ENCODE measurements around the gene SERGEF. TPM values are rescaled to one million over a fixed set of nuclear protein-coding genes. Genes with fewer than 3 reads are reported as not detected.

The SERGEF gene
- polyA plus RNA-seq, 1 of the 3 experiments (the other 2 are of a cell fraction) = 23.1 TPM

DNA sequence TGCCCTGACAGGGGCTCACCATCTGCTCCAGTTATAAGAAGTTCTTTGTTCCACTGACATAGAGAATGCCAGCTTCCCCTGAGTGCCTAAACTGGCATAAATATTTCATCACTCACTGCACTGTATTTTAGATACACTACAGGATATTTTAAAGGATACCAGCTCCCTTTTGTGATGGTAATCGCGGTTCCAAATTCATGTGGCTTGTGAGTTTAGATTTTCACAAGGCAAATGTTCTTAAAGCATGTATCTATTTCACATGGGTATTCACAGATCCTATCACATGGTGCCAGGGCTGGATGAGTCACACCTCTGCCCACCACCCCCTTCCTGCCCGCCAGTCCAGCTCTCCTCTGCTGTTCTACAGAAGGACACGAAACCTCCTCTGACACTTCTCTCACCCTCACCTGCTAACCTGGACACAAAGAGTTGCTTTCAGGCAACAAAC, 172.7 kb downstream of the SERGEF start:
- no peak overlapping the region; the same call in 1 of the 2 replicates for H3K4me2 ChIP-seq
- no peak overlapping the region; a peak in 1 of 4 replicates for H3K27ac ChIP-seq (ENCODE audit: low read depth in 2 of 2, low read length in 1 of 2)
- no peaks in the 10 kb centered on the region for H3K9me3 ChIP-seq
- CTCF ChIA-PET = interaction anchor here (0.6 to 5.7 kb wide), 6 partner anchors 11 to 114 kb away, joined by 3 to 30 read pairs (median 3); no protein-coding TSS in a partner anchor
- H3K27me3 ChIP-seq (ENCODE audit: insufficient read depth) = no peaks in the 10 kb centered on the region
- DNase-seq = no peak
- H3K36me3 ChIP-seq (replicated peaks in 1 of 2; ENCODE audit: control insufficient read depth in 1 of 2, insufficient read depth in 2 of 2, low read length in 1 of 2) = no peaks in the 10 kb centered on the region
- H3K4me1 ChIP-seq (ENCODE audit: control insufficient read depth in 1 of 2, insufficient read depth in 2 of 2, low read depth in 1 of 2, low read length in 1 of 2) = peaks cover under 1 to 2% of the 10 kb centered on the region in 2 experiments; a peak in 1 of 4 replicates
- H3F3A ChIP-seq (replicated peaks; ENCODE audit: insufficient read depth) = no peaks in the 10 kb centered on the region
- H3K79me2 ChIP-seq (ENCODE audit: insufficient read depth) = no peaks in the 10 kb centered on the region
- no peak overlapping the region for H3K4me3 ChIP-seq (ENCODE audit: low read depth in 2 of 2, low read length in 1 of 2)
- no peaks in the 10 kb centered on the region for H3K9me2 ChIP-seq
- no peak overlapping the region for H2AFZ ChIP-seq (ENCODE audit: low read depth)
- no peaks in the 10 kb centered on the region for H4K20me1 ChIP-seq (ENCODE audit: insufficient read depth)
- 70% methylated on average over 4 of the region's 4 CpGs for WGBS (ENCODE audit: low lambda C conversion rate)
- H3K9ac ChIP-seq = no peak overlapping the region
- TF ChIP-seq FOSL2 (IDR thresholded peaks at IDR 0.05; ENCODE audit: borderline replicate concordance, low read depth) (peak; percentile 63; the same call in 1 of the 2 replicates), TCF12 (IDR thresholded peaks at IDR 0.05) (peak; percentile 7; the same call in 1 of the 2 replicates), JUND (IDR thresholded peaks at IDR 0.05) (peak; percentile 37; the same call in 1 of the 2 replicates), EP300 (IDR thresholded peaks at IDR 0.05; ENCODE audit: borderline replicate concordance in 1 of 2, low read depth in 1 of 2, low read length in 1 of 2) (no peak)
- TF ChIP-seq, protein P1, sequence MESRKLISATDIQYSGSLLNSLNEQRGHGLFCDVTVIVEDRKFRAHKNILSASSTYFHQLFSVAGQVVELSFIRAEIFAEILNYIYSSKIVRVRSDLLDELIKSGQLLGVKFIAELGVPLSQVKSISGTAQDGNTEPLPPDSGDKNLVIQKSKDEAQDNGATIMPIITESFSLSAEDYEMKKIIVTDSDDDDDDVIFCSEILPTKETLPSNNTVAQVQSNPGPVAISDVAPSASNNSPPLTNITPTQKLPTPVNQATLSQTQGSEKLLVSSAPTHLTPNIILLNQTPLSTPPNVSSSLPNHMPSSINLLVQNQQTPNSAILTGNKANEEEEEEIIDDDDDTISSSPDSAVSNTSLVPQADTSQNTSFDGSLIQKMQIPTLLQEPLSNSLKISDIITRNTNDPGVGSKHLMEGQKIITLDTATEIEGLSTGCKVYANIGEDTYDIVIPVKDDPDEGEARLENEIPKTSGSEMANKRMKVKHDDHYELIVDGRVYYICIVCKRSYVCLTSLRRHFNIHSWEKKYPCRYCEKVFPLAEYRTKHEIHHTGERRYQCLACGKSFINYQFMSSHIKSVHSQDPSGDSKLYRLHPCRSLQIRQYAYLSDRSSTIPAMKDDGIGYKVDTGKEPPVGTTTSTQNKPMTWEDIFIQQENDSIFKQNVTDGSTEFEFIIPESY (IDR thresholded peaks at IDR 0.05; ENCODE audit: borderline replicate concordance, low read depth) = no peak
- TF ChIP-seq, protein P2, sequence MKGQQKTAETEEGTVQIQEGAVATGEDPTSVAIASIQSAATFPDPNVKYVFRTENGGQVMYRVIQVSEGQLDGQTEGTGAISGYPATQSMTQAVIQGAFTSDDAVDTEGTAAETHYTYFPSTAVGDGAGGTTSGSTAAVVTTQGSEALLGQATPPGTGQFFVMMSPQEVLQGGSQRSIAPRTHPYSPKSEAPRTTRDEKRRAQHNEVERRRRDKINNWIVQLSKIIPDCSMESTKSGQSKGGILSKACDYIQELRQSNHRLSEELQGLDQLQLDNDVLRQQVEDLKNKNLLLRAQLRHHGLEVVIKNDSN (IDR thresholded peaks at IDR 0.05; ENCODE audit: borderline replicate concordance, low read depth) = peak; percentile 48; the same call in 1 of the 2 replicates
- POLR2A ChIA-PET = no interaction called here

DNA sequence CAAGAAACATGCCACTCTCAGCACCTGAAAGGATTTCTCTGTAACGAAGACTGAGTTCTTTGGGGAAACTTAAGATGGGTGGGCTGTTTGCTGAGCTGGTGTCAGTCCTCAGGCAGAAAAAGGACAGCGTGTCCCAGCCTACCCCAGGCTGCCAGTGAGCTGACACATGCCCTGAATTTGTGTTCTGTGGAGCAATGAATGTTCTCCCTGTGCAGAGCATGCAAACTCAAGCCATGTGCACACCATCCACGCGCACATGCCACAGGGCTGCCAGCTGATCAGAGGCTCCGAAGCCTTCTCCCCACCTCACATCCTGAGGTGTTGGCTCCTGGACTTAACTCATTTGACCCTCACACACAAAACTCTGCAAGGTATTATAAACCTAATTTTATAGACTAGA, 173.4 kb downstream of the SERGEF start:
- Histone ChIP-seq H3K9ac (no peak overlapping the region), H3K4me2 (no peak overlapping the region), H2AFZ (ENCODE audit: low read depth) (no peak overlapping the region), H3K79me2 (ENCODE audit: insufficient read depth) (no peaks in the 10 kb centered on the region), H3K36me3 (replicated peaks in 1 of 2; ENCODE audit: control insufficient read depth in 1 of 2, insufficient read depth in 2 of 2, low read length in 1 of 2) (no peaks in the 10 kb centered on the region), H4K20me1 (ENCODE audit: insufficient read depth) (no peaks in the 10 kb centered on the region), H3K9me3 (no peaks in the 10 kb centered on the region), H3F3A (replicated peaks; ENCODE audit: insufficient read depth) (no peaks in the 10 kb centered on the region), H3K27ac (ENCODE audit: low read depth in 2 of 2, low read length in 1 of 2) (no peak overlapping the region; a peak in 1 of 4 replicates), H3K9me2 (no peaks in the 10 kb centered on the region), H3K27me3 (ENCODE audit: insufficient read depth) (no peaks in the 10 kb centered on the region), H3K4me1 (ENCODE audit: control insufficient read depth in 1 of 2, insufficient read depth in 2 of 2, low read depth in 1 of 2, low read length in 1 of 2) (peaks cover 0 to 3% of the 10 kb centered on the region in 2 experiments; a peak in 1 of 4 replicates), H3K4me3 (ENCODE audit: low read depth in 2 of 2, low read length in 1 of 2) (no peak overlapping the region)
- 98% methylated on average over 5 of the region's 5 CpGs for WGBS (ENCODE audit: low lambda C conversion rate)
- CTCF ChIA-PET = interaction anchor here (0.7 to 5.7 kb wide), 4 partner anchors 13 to 109 kb away, joined by 3 to 30 read pairs (median 4); no protein-coding TSS in a partner anchor
- no peak for DNase-seq
- POLR2A ChIA-PET = no interaction called here
- TF ChIP-seq SIN3A (IDR thresholded peaks at IDR 0.05; ENCODE audit: borderline replicate concordance, low read depth, low read length) (no peak), MEF2A (IDR thresholded peaks at IDR 0.05; ENCODE audit: borderline replicate concordance, low read depth) (no peak), GATA2 (CRISPR knock-in tag; IDR thresholded peaks at IDR 0.05) (no peak), GABPA (IDR thresholded peaks at IDR 0.05; ENCODE audit: low read depth) (no peak), ELF1 (IDR thresholded peaks at IDR 0.05) (no peak), TCF12 (IDR thresholded peaks at IDR 0.05) (no peak), SMC3 (IDR thresholded peaks at IDR 0.05; ENCODE audit: low read depth, low read length) (no peak), FOXJ3 (CRISPR knock-in tag; IDR thresholded peaks at IDR 0.05) (no peak), RAD21 (IDR thresholded peaks at IDR 0.05; ENCODE audit: low read length) (no peak), RCOR1 (IDR thresholded peaks at IDR 0.05; ENCODE audit: low read length) (no peak), CHD2 (IDR thresholded peaks at IDR 0.05; ENCODE audit: low read length, partially characterized antibody) (no peak), YY1 (IDR thresholded peaks at IDR 0.05; ENCODE audit: low read depth) (no peak)
- TF ChIP-seq, protein P3, sequence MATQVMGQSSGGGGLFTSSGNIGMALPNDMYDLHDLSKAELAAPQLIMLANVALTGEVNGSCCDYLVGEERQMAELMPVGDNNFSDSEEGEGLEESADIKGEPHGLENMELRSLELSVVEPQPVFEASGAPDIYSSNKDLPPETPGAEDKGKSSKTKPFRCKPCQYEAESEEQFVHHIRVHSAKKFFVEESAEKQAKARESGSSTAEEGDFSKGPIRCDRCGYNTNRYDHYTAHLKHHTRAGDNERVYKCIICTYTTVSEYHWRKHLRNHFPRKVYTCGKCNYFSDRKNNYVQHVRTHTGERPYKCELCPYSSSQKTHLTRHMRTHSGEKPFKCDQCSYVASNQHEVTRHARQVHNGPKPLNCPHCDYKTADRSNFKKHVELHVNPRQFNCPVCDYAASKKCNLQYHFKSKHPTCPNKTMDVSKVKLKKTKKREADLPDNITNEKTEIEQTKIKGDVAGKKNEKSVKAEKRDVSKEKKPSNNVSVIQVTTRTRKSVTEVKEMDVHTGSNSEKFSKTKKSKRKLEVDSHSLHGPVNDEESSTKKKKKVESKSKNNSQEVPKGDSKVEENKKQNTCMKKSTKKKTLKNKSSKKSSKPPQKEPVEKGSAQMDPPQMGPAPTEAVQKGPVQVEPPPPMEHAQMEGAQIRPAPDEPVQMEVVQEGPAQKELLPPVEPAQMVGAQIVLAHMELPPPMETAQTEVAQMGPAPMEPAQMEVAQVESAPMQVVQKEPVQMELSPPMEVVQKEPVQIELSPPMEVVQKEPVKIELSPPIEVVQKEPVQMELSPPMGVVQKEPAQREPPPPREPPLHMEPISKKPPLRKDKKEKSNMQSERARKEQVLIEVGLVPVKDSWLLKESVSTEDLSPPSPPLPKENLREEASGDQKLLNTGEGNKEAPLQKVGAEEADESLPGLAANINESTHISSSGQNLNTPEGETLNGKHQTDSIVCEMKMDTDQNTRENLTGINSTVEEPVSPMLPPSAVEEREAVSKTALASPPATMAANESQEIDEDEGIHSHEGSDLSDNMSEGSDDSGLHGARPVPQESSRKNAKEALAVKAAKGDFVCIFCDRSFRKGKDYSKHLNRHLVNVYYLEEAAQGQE (IDR thresholded peaks at IDR 0.05; ENCODE audit: low read depth, low read length) = no peak
- TF ChIP-seq, protein P2 (IDR thresholded peaks at IDR 0.05; ENCODE audit: borderline replicate concordance, low read depth) = no peak
- TF ChIP-seq, protein P4, sequence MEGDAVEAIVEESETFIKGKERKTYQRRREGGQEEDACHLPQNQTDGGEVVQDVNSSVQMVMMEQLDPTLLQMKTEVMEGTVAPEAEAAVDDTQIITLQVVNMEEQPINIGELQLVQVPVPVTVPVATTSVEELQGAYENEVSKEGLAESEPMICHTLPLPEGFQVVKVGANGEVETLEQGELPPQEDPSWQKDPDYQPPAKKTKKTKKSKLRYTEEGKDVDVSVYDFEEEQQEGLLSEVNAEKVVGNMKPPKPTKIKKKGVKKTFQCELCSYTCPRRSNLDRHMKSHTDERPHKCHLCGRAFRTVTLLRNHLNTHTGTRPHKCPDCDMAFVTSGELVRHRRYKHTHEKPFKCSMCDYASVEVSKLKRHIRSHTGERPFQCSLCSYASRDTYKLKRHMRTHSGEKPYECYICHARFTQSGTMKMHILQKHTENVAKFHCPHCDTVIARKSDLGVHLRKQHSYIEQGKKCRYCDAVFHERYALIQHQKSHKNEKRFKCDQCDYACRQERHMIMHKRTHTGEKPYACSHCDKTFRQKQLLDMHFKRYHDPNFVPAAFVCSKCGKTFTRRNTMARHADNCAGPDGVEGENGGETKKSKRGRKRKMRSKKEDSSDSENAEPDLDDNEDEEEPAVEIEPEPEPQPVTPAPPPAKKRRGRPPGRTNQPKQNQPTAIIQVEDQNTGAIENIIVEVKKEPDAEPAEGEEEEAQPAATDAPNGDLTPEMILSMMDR (IDR thresholded peaks at IDR 0.05) = no peak

Measured in SK-N-SH (cell line).